ENCODE measurements around the gene CLIC5.

DNA sequence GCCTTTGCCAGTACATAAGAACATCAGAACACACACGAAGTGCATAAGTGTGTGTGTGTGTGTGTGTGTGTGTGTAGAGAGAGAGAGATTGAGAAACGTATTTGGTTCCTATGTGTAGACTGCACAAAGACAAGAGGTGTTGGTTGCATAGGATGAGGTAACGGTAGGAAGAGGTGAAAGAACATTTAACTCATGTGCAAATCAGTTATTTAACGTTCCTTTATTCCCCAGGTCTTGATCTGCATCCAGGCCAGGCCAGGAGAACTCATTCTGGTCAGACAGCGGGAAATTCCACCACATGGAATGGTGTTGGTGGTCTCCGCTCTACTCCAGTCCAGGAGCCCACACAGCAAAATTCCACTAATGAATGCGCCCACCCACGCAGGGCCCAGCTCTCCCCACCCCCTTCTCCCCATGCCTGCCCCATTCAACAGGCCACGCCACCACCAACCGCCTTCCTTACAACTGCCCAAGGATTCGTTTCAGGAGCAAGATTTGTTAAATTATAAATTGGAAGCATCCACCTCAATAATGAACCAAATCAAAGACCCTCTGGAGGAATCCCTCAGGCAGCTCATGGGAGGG is 86.8 kb downstream of the CLIC5 start:
- TF ChIP-seq RAD21 (IDR thresholded peaks at IDR 0.05; ENCODE audit: low read depth) (no peak), CREB1 (IDR thresholded peaks at IDR 0.05; ENCODE audit: low read depth) (no peak), EP300 (IDR thresholded peaks at IDR 0.05; ENCODE audit: borderline replicate concordance) (no peak), MAX (IDR thresholded peaks at IDR 0.05) (no peak), ZBTB7A (IDR thresholded peaks at IDR 0.05; ENCODE audit: low read depth) (no peak)
- TF ChIP-seq, protein P1, sequence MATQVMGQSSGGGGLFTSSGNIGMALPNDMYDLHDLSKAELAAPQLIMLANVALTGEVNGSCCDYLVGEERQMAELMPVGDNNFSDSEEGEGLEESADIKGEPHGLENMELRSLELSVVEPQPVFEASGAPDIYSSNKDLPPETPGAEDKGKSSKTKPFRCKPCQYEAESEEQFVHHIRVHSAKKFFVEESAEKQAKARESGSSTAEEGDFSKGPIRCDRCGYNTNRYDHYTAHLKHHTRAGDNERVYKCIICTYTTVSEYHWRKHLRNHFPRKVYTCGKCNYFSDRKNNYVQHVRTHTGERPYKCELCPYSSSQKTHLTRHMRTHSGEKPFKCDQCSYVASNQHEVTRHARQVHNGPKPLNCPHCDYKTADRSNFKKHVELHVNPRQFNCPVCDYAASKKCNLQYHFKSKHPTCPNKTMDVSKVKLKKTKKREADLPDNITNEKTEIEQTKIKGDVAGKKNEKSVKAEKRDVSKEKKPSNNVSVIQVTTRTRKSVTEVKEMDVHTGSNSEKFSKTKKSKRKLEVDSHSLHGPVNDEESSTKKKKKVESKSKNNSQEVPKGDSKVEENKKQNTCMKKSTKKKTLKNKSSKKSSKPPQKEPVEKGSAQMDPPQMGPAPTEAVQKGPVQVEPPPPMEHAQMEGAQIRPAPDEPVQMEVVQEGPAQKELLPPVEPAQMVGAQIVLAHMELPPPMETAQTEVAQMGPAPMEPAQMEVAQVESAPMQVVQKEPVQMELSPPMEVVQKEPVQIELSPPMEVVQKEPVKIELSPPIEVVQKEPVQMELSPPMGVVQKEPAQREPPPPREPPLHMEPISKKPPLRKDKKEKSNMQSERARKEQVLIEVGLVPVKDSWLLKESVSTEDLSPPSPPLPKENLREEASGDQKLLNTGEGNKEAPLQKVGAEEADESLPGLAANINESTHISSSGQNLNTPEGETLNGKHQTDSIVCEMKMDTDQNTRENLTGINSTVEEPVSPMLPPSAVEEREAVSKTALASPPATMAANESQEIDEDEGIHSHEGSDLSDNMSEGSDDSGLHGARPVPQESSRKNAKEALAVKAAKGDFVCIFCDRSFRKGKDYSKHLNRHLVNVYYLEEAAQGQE (IDR thresholded peaks at IDR 0.05; ENCODE audit: low read depth), result no peak
